ENCODE data around the gene HECTD2. TPM values are rescaled to one million over a fixed set of nuclear protein-coding genes. Genes with fewer than 3 reads are reported as not detected.
"Not testable (repeated sequence)": the region's sequence is repeated elsewhere in the genome, so short reads cannot be mapped to it uniquely, and the experiment has no call there.

HECTD2 gene
- total RNA-seq, 4 donors from 2014 or later: 4.2 to 7.1 (median 6.2) TPM

GRCh38 chr10:91385306-91386085 is 24.6 kb upstream of the HECTD2 start:
- intact Hi-C loops (cut with DNase I; ENCODE audit: low total_unique reads): no loop called here
- no peak for TF ChIP-seq POLR2A (IDR thresholded peaks at IDR 0.05)
- no peak for TF ChIP-seq CTCF (IDR thresholded peaks at IDR 0.05)
- WGBS, 2 donors: 84% methylated on average over 9 of the region's 9 CpGs

GRCh38 chr10:91389636-91390512 is 20.3 kb upstream of the HECTD2 start:
- H3K4me3 ChIP-seq (ENCODE audit: low read depth, poor library complexity, severe bottlenecking): no peak overlapping the region
- DNase-seq (ENCODE audit: low spot score in 2 of 2): no peak
- intact Hi-C loops (cut with DNase I; ENCODE audit: low total_unique reads): no loop called here
- TF ChIP-seq CTCF (IDR thresholded peaks at IDR 0.05): no peak
- no peak for TF ChIP-seq POLR2A (IDR thresholded peaks at IDR 0.05)
- WGBS, 2 donors: 20 to 21% methylated on average over 8 of the region's 8 CpGs

More at GRCh38 chr10:91385306-91386085, 24.6 kb upstream of the HECTD2 start:
- H3K4me3 ChIP-seq (ENCODE audit: low read depth, poor library complexity, severe bottlenecking): no peak overlapping the region
- DNase-seq (ENCODE audit: low spot score in 2 of 2): no peak

DNA sequence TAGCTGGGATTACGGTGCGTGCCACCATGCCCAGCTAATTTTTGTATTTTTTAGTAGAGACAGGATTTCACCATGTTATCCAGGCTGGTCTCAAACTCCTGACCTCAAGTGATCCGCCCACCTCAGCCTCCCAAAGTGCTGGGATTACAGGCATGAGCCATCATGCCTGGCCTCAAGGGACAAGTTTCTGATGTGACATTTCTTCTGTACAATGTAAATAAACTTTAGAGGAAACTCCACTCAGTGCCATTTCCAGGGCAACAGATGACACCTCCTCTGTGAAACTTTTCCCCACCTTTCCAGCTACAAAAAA is 19.7 kb upstream of the HECTD2 start:
- H3K4me3 ChIP-seq (ENCODE audit: low read depth, poor library complexity, severe bottlenecking); intact Hi-C loops (cut with DNase I; ENCODE audit: low total_unique reads); DNase-seq (ENCODE audit: low spot score in 2 of 2): not testable (repeated sequence)
- 90 to 92% methylated on average over 3 of the region's 3 CpGs for WGBS, 2 donors

DNA sequence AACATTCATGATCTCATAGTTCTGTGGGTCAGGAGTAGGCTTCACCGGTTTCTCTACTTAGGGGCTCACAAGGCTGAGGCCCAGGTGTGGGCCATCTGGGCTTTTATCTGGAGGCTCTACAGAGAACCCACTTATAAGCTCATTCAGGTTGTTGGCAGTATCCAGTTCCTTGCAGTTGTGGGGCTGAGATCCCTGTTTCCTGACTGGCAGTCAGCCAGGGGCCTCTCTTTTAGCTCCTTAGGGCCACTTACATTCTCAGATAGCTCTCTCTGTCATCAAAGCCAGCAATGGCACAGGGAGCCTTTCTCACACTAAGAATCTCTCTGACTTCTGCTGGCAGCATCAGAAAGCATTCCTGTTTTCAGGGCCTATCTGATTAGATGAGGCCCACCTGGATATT is 18.2 kb upstream of the HECTD2 start:
- no peak overlapping the region for H3K4me3 ChIP-seq (ENCODE audit: low read depth, poor library complexity, severe bottlenecking)
- TF ChIP-seq CTCF (IDR thresholded peaks at IDR 0.05) (no peak), POLR2A (IDR thresholded peaks at IDR 0.05) (no peak)
- DNase-seq (ENCODE audit: low spot score in 2 of 2): no peak
- intact Hi-C loops (cut with DNase I; ENCODE audit: low total_unique reads): no loop called here
- 83 to 88% methylated on average over 1 of the region's 1 CpG for WGBS, 2 donors

DNA sequence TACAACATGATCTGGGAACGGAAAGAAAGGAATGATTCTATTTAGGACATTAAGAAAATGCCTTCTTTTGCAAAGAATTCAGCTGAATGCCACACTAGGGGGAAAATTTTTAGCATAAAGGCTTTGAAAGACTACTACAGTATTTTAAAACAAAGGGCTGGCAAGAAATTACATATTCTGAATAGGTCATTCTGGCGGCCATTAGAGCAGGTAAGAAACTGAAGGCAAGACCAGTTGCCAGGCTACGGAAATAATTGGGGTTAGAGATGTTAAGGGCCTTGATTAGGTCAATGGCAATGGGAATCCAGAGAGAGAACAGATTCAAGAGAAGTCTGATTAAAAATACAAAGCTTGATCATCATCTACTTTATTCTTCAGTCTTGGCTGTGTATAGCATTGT is 3.8 kb upstream of the HECTD2 start:
- TF ChIP-seq POLR2A (IDR thresholded peaks at IDR 0.05) (no peak), CTCF (IDR thresholded peaks at IDR 0.05) (no peak)
- intact Hi-C loops (cut with DNase I; ENCODE audit: low total_unique reads): no loop called here
- H3K4me3 ChIP-seq (ENCODE audit: low read depth, poor library complexity, severe bottlenecking): no peak overlapping the region
- DNase-seq (ENCODE audit: low spot score in 2 of 2): no peak
- WGBS, 2 donors: 93 to 98% methylated on average over 3 of the region's 3 CpGs

All from lower leg skin (tissue), 4 donors.